HG02973 (cell line): ENCODE results near the gene IL20RB.
"Not testable (repeated sequence)": the region's sequence is repeated elsewhere in the genome, so short reads cannot be mapped to it uniquely, and the experiment has no call there.

ENCODE experiments used
- ATAC-seq: cut with Tn5 transposase; IDR thresholded peaks from one replicate; pipeline ENCODE4 v1.9.1; 2021; ENCODE audit warnings: moderate library complexity; ENCODE audit not compliant: unreplicated experiment

IL20RB gene

GRCh38 chr3:136943436-136943835 lies 14.3 kb upstream of the IL20RB start:
- ATAC-seq, result no peak

- ATAC-seq, result no peak
These were observed 10.8 kb upstream of the IL20RB start for GRCh38 chr3:136946978-136947377.

GRCh38 chr3:136947477-136947876 lies 10.3 kb upstream of the IL20RB start:
- ATAC-seq, result no peak

GRCh38 chr3:136949146-136949545 lies 8.6 kb upstream of the IL20RB start:
- no peak for ATAC-seq

GRCh38 chr3:136949708-136950107 lies 8.1 kb upstream of the IL20RB start:
- no peak for ATAC-seq

- no peak for ATAC-seq
These were observed 7.2 kb upstream of the IL20RB start for GRCh38 chr3:136950623-136951022.

- ATAC-seq, result no peak
These were observed 5.5 kb upstream of the IL20RB start for GRCh38 chr3:136952292-136952691.

GRCh38 chr3:136954251-136954650 lies 3.5 kb upstream of the IL20RB start:
- ATAC-seq, result no peak

- ATAC-seq, result no peak
These were observed 2.6 kb upstream of the IL20RB start for GRCh38 chr3:136954980-136955780.

- ATAC-seq, result no peak
These were observed 2.0 kb upstream of the IL20RB start for GRCh38 chr3:136955813-136956212.

- no peak for ATAC-seq
These were observed 812 bp upstream of the IL20RB start for GRCh38 chr3:136956971-136957370.

GRCh38 chr3:136958939-136959338 lies 1.2 kb downstream of the IL20RB start:
- no peak for ATAC-seq

GRCh38 chr3:136959599-136959998 lies 1.8 kb downstream of the IL20RB start:
- ATAC-seq, result no peak

GRCh38 chr3:136960838-136961836 lies 3.4 kb downstream of the IL20RB start:
- ATAC-seq, result no peak

GRCh38 chr3:136962927-136963326 lies 5.1 kb downstream of the IL20RB start:
- ATAC-seq, result no peak

GRCh38 chr3:136969539-136969938 lies 11.8 kb downstream of the IL20RB start:
- not testable (repeated sequence) for ATAC-seq

- no peak for ATAC-seq
These were observed 15.6 kb downstream of the IL20RB start for GRCh38 chr3:136973352-136973751.

GRCh38 chr3:136974670-136975069 lies 16.9 kb downstream of the IL20RB start:
- ATAC-seq, result no peak

GRCh38 chr3:136979204-136979603 lies 21.4 kb downstream of the IL20RB start:
- no peak for ATAC-seq

GRCh38 chr3:136979684-136980083 lies 21.9 kb downstream of the IL20RB start:
- no peak for ATAC-seq

- no peak for ATAC-seq
These were observed 24.2 kb downstream of the IL20RB start for GRCh38 chr3:136982033-136982432.
